Measurements from ENCODE around the gene TRABD2B. TPM values are rescaled to one million over a fixed set of nuclear protein-coding genes. Genes with fewer than 3 reads are reported as not detected.

Gene TRABD2B
- total RNA-seq, 2 donors from 2014 or later: 3.1 to 8.1 TPM

DNA sequence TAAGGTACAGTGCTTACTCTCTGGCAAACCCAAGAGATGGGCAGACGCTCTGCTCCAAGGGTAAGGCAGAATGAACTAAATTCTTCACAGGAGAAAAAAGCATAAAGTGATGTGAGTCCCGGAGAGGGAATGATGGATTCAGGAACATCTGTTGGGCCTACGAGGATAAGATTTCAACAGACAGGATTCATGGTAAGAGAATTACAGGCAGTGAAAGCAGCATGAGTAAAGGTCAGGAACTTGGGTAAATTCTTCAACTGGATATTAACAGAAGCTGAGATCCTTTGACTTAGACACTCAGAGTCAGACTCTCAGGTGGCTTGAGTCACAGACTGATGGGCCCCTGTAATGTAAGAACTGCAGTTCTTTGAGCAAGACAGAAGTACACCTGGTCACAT, 152.6 kb downstream of the TRABD2B start:
- Histone ChIP-seq H3K4me1 (peaks cover 0 to 14% of the 10 kb centered on the region in 2 donors), H3K27ac (no peak overlapping the region), H3K4me3 (no peak overlapping the region), H3K36me3 (no peaks in the 10 kb centered on the region), H3K27me3 (no peaks in the 10 kb centered on the region), H3K9me3 (no peaks in the 10 kb centered on the region)
- DNase-seq (ENCODE audit: low spot score): no peak
- TF ChIP-seq, protein P1, sequence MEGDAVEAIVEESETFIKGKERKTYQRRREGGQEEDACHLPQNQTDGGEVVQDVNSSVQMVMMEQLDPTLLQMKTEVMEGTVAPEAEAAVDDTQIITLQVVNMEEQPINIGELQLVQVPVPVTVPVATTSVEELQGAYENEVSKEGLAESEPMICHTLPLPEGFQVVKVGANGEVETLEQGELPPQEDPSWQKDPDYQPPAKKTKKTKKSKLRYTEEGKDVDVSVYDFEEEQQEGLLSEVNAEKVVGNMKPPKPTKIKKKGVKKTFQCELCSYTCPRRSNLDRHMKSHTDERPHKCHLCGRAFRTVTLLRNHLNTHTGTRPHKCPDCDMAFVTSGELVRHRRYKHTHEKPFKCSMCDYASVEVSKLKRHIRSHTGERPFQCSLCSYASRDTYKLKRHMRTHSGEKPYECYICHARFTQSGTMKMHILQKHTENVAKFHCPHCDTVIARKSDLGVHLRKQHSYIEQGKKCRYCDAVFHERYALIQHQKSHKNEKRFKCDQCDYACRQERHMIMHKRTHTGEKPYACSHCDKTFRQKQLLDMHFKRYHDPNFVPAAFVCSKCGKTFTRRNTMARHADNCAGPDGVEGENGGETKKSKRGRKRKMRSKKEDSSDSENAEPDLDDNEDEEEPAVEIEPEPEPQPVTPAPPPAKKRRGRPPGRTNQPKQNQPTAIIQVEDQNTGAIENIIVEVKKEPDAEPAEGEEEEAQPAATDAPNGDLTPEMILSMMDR (IDR thresholded peaks at IDR 0.05): no peak

DNA sequence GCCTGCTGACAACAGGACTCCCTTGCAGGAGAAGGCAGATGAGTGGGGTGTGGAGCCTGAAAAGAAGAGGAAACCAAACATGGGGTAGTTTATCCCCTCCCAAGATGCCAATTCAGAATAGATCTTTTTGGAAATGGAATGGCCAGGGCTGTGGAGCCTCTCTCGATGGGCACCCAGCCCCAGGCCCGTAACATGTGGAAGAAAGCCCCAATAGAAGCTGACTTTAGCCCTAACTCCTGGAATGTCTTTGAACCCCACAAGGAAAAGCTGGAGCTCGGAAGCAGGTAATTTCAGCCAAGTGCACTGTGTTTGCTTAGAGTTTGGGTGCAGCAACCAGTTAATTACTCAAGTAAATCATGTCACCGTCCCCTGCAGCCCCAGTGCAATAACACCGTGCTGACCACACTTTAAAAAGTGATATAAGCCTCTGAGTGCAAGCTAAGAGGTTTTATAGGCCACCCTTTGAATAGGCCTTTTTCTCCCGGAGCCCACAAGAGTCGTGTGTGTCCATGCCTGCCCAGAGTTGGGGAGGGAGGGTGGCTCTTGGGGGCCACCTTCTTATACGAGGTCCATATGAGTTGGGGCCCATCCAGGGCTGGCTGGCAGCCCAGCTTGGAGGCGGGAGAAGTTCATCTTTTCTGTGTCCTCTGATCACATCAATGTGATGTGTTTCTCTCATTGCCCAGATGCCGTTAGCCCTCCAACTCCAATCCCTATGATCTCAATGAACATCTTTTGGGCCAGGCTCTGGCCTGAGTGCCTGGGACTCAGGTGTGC, 153.2 kb downstream of the TRABD2B start:
- DNase-seq (ENCODE audit: low spot score): no peak

DNA sequence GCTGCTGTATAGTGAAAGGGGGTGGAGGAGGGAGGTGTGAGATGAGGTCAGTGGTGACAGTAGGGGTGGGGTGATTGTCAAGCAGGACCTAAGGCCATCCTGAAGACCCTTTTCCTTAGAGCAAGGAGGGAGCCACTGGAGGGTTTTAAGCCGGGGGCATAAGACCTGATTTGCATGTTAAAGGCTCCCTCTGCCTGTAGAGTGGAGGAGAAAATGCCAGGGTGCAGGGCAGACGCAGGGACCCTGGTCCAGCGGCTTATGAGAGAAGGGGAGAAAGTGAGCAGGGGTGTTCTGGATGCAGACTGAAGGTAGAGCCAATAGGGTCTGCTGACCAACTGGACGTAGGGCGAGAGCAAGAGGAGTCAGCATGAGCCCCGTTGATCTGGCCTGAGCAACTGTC, 154.1 kb downstream of the TRABD2B start:
- no peaks in the 10 kb centered on the region for H3K36me3 ChIP-seq
- no peak overlapping the region for H3K4me3 ChIP-seq
- H3K27ac ChIP-seq: no peak overlapping the region
- no peaks in the 10 kb centered on the region for H3K9me3 ChIP-seq
- TF ChIP-seq, protein P1 (IDR thresholded peaks at IDR 0.05): no peak
- H3K27me3 ChIP-seq: no peaks in the 10 kb centered on the region
- no peak for DNase-seq (ENCODE audit: low spot score)
- peaks cover 0 to 29% of the 10 kb centered on the region in 2 donors for H3K4me1 ChIP-seq

More for the DNA sequence above, 153.2 kb downstream of the TRABD2B start:
- Histone ChIP-seq H3K27ac (no peak overlapping the region), H3K4me1 (peaks cover 0 to 20% of the 10 kb centered on the region in 2 donors), H3K27me3 (no peaks in the 10 kb centered on the region), H3K4me3 (no peak overlapping the region), H3K9me3 (no peaks in the 10 kb centered on the region), H3K36me3 (no peaks in the 10 kb centered on the region)
- TF ChIP-seq, protein P1 (IDR thresholded peaks at IDR 0.05): no peak

DNA sequence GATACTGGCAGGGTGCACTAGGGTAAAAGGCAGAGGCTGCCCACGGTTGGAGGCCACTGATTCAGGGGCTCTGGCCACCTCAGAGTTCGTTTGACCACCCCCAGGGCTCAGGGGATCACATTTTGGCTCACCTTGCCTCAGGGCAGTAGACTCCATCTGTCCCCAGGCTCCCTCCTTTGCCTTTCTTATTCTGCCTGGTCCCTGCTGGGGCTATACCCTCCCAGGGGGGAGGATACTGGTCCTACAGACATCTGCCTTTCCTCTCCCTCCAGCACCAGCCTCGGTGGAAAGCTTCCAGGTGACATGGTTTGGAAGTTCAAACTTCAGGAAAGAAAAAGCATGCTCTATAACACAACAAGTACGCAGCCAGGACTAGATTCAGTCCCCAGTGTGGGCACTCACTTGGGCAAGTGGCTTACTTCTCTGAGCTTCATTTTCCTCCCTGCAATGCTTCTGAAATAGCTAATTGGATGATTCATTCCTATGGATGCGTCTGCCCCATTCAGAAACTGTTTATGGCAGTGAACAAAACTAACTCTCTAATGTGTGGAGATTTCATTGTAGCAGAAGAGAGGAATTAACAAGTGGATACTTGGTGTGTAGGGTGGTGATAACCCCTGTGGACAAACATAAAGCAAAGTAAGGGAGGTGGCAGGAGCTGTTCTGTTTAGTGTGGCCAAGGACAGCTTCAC, 154.8 kb downstream of the TRABD2B start:
- no peak overlapping the region for H3K27ac ChIP-seq
- no peaks in the 10 kb centered on the region for H3K36me3 ChIP-seq
- H3K4me1 ChIP-seq: peaks cover 0 to 30% of the 10 kb centered on the region in 2 donors
- H3K27me3 ChIP-seq: no peaks in the 10 kb centered on the region
- no peaks in the 10 kb centered on the region for H3K9me3 ChIP-seq
- no peak overlapping the region for H3K4me3 ChIP-seq
- TF ChIP-seq, protein P1 (IDR thresholded peaks at IDR 0.05): no peak
- DNase-seq (ENCODE audit: low spot score): no peak

DNA sequence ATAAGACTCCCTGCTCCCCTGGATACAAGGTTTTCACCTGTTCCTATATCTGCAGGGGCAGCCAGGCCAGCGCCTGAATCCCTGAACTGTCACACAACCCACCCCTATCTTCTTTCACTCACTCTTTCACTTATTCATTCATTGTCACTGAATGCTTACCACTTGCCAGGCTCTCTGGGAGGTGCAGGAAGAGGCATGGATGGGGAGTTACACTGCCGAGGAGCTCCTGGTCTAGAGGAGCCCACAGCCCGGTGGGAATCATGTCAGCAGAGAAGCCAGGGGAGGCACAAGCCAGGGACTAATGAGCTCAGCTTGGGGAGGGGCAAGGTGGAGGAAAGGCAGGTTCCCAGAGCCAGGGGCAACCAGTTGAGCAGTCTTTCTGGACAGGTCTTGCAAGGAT, 155.8 kb downstream of the TRABD2B start:
- TF ChIP-seq, protein P1 (IDR thresholded peaks at IDR 0.05): no peak
- Histone ChIP-seq H3K9me3 (no peaks in the 10 kb centered on the region), H3K27me3 (no peaks in the 10 kb centered on the region), H3K4me1 (peaks cover 0 to 30% of the 10 kb centered on the region in 2 donors), H3K4me3 (no peak overlapping the region), H3K36me3 (no peaks in the 10 kb centered on the region), H3K27ac (no peak overlapping the region)
- DNase-seq (ENCODE audit: low spot score): no peak
